HEK293 (cell line): ENCODE results near the gene TCERG1L.

Experiments
- CTCF ChIA-PET: fragments of 350-600 bp; formaldehyde crosslinking; extraction: SDS; loops from one replicate; lab custom pipeline; 2021; ENCODE audit warnings: antibody characterized with exemption; lab: Yijun Ruan, JAX
- POLR2A ChIA-PET: fragments of 300-600 bp; formaldehyde crosslinking; extraction: SDS; loops from one replicate; lab custom pipeline; 2020; ENCODE audit warnings: antibody characterized with exemption, inconsistent platforms; lab: Yijun Ruan, JAX
- H3K27ac ChIP-seq: fragments of 200-500 bp; sonication (Bioruptor generic); 2 replicates; pipeline ENCODE4 v1.5.1; 2014; ENCODE audit warnings: low read depth, low read length, control low read depth, inconsistent platforms; ENCODE audit errors: extremely low read depth
- H3K36me3 ChIP-seq, 2 experiments: fragments of 200-500 bp in 1 of 2; sonication (Bioruptor generic) in 1 of 2; 1 replicate in 1 of 2; 2 replicates in 1 of 2; pipeline ENCODE4 v1.5.1; 2014 to 2017; ENCODE audit warnings: inconsistent platforms in 2 of 2, low read length in 2 of 2; ENCODE audit not compliant: control insufficient read depth in 2 of 2, insufficient read depth in 1 of 2
- H3K4me1 ChIP-seq: fragments of 200-500 bp; sonication (Bioruptor generic); 2 replicates; pipeline ENCODE4 v1.5.1; 2014; ENCODE audit warnings: mild to moderate bottlenecking, low read length, inconsistent platforms; ENCODE audit not compliant: control insufficient read depth, insufficient read depth
- H3K4me3 ChIP-seq: 2 replicates; pipeline ENCODE4 v1.5.1; 2011; ENCODE audit warnings: low read depth, mild to moderate bottlenecking, control low read depth, low read length, moderate library complexity
- H3K9me3 ChIP-seq: fragments of 200-500 bp; sonication (Bioruptor generic); 2 replicates; pipeline ENCODE4 v1.5.1; 2014; ENCODE audit warnings: low read depth, low read length, inconsistent platforms; ENCODE audit not compliant: control insufficient read depth, insufficient read depth
- CTCF ChIP-seq: fragments of 450-650 bp; formaldehyde crosslinking; IDR thresholded peaks from 2 replicates; pipeline ENCODE4 v1.5.1; 2016; ENCODE audit warnings: missing biosample characterization, missing genetic modification characterization
- HIC1 ChIP-seq: fragments of 450-650 bp; formaldehyde crosslinking; IDR thresholded peaks from 2 replicates; pipeline ENCODE4 v1.5.1; 2016; ENCODE audit warnings: missing biosample characterization, missing genetic modification characterization
- HOXC10 ChIP-seq: sonication (generic); formaldehyde crosslinking; IDR thresholded peaks from 2 replicates; pipeline ENCODE4 v1.8.1; 2023; ENCODE audit warnings: mild to moderate bottlenecking, missing genetic modification reagents
- SETDB1 ChIP-seq: IDR thresholded peaks from one replicate; pipeline ENCODE4 v1.6.1; 2017; ENCODE audit warnings: mild to moderate bottlenecking, low read length, moderate library complexity, mixed read lengths; ENCODE audit not compliant: insufficient read length
- SP7 ChIP-seq: fragments of 450-650 bp; formaldehyde crosslinking; IDR thresholded peaks from 2 replicates; pipeline ENCODE4 v1.5.1; 2016; ENCODE audit warnings: missing biosample characterization, missing genetic modification characterization
- ZBTB1 ChIP-seq: fragments of 450-650 bp; formaldehyde crosslinking; IDR thresholded peaks from 2 replicates; pipeline ENCODE4 v1.5.1; 2016; ENCODE audit warnings: missing biosample characterization, missing genetic modification characterization
- ZFHX2 ChIP-seq: fragments of 450-650 bp; formaldehyde crosslinking; conservative IDR thresholded peaks from 2 replicates; pipeline ENCODE4 v1.5.1; 2016; ENCODE audit warnings: missing biosample characterization, missing genetic modification characterization
- ZNF140 ChIP-seq: fragments of 450-650 bp; formaldehyde crosslinking; IDR thresholded peaks from 2 replicates; pipeline ENCODE4 v1.5.1; 2016; ENCODE audit warnings: missing biosample characterization, missing genetic modification characterization
- ZNF18 ChIP-seq: fragments of 450-650 bp; formaldehyde crosslinking; IDR thresholded peaks from 2 replicates; pipeline ENCODE4 v1.5.1; 2016; ENCODE audit warnings: missing biosample characterization, missing genetic modification characterization
- ZNF311 ChIP-seq: fragments of 450-650 bp; formaldehyde crosslinking; IDR thresholded peaks from 2 replicates; pipeline ENCODE4 v1.5.1; 2017; ENCODE audit warnings: missing biosample characterization, missing genetic modification characterization, borderline replicate concordance
- ZNF530 ChIP-seq: fragments of 450-650 bp; formaldehyde crosslinking; IDR thresholded peaks from 2 replicates; pipeline ENCODE4 v1.5.1; 2016; ENCODE audit warnings: low read depth, missing biosample characterization, missing genetic modification characterization
- ZNF561 ChIP-seq: fragments of 450-650 bp; IDR thresholded peaks from 2 replicates; pipeline ENCODE4 v1.5.1; 2018; ENCODE audit warnings: missing biosample characterization, missing genetic modification characterization, borderline replicate concordance
- ZNF677 ChIP-seq: fragments of 450-650 bp; IDR thresholded peaks from 2 replicates; pipeline ENCODE4 v1.5.0; 2018; ENCODE audit warnings: missing biosample characterization, mild to moderate bottlenecking, missing genetic modification characterization, moderate library complexity
- ZNF837 ChIP-seq: fragments of 450-650 bp; formaldehyde crosslinking; IDR thresholded peaks from 2 replicates; pipeline ENCODE4 v1.5.1; 2016; ENCODE audit warnings: missing biosample characterization, missing genetic modification characterization
- ZSCAN4 ChIP-seq: fragments of 450-650 bp; formaldehyde crosslinking; IDR thresholded peaks from 2 replicates; pipeline ENCODE4 v1.5.1; 2017; ENCODE audit warnings: missing biosample characterization, missing genetic modification characterization
- TF ChIP-seq, protein P1 (sequence below): fragments of 450-650 bp; IDR thresholded peaks from 2 replicates; pipeline ENCODE4 v1.5.1; 2018; ENCODE audit warnings: missing biosample characterization, missing genetic modification characterization
- TF ChIP-seq, protein P2 (sequence below): fragments of 450-650 bp; formaldehyde crosslinking; IDR thresholded peaks from 2 replicates; pipeline ENCODE4 v1.5.1; 2016; ENCODE audit warnings: missing biosample characterization, missing genetic modification characterization

The TCERG1L gene

DNA sequence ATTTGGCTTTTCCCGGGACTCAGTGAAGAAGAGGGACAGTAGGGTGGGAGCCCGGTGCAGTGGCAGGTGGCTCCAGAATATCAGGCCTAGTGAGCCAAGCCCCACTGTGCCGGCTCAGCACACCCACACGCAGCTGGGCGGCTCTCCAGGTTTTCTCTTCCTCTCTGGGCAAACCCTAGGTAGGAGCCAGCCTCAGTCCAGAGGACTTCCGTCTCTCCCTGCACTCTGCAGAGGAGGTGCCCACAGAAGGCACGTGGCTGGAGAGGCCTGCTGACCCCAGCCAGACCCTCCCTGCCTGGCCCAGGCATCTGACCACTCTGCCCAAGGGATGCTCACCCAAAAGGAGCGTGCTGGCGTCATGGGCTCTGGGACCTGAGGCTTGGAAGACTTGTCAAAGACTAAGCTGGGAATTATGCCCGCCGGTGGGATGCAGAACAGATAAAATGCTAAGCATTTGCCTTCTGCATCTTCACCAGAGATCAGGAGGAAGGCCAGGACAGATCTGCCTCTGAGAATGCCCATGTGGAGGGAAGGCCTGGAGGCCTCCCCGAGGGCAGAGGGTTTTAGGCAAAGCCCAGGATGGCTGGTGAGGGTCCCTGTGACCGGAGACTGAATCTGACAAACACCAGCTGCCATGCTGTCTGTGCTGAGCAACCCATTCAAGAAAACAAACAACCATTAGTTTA is 40.2 kb downstream of the TCERG1L start:
- ChIA-PET POLR2A (no interaction called here), CTCF (no interaction called here)
- peak overlapping the region; percentile 35; the same call in 1 of the 2 replicates for H3K27ac ChIP-seq
- TF ChIP-seq HIC1 (tag by site-specific recombination) = no peak
- no peak for TF ChIP-seq ZBTB1 (tag by site-specific recombination)
- TF ChIP-seq ZNF677 (tag by site-specific recombination) = no peak
- TF ChIP-seq ZFHX2 = no peak
- no peak for TF ChIP-seq ZNF140 (tag by site-specific recombination)
- TF ChIP-seq CTCF (tag by site-specific recombination) = no peak
- TF ChIP-seq, protein P1, sequence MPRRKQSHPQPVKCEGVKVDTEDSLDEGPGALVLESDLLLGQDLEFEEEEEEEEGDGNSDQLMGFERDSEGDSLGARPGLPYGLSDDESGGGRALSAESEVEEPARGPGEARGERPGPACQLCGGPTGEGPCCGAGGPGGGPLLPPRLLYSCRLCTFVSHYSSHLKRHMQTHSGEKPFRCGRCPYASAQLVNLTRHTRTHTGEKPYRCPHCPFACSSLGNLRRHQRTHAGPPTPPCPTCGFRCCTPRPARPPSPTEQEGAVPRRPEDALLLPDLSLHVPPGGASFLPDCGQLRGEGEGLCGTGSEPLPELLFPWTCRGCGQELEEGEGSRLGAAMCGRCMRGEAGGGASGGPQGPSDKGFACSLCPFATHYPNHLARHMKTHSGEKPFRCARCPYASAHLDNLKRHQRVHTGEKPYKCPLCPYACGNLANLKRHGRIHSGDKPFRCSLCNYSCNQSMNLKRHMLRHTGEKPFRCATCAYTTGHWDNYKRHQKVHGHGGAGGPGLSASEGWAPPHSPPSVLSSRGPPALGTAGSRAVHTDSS = no peak
- no peaks in the 10 kb centered on the region for H3K36me3 ChIP-seq
- H3K9me3 ChIP-seq = no peaks in the 10 kb centered on the region
- no peak overlapping the region for H3K4me3 ChIP-seq
- no peaks in the 10 kb centered on the region for H3K4me1 ChIP-seq

DNA sequence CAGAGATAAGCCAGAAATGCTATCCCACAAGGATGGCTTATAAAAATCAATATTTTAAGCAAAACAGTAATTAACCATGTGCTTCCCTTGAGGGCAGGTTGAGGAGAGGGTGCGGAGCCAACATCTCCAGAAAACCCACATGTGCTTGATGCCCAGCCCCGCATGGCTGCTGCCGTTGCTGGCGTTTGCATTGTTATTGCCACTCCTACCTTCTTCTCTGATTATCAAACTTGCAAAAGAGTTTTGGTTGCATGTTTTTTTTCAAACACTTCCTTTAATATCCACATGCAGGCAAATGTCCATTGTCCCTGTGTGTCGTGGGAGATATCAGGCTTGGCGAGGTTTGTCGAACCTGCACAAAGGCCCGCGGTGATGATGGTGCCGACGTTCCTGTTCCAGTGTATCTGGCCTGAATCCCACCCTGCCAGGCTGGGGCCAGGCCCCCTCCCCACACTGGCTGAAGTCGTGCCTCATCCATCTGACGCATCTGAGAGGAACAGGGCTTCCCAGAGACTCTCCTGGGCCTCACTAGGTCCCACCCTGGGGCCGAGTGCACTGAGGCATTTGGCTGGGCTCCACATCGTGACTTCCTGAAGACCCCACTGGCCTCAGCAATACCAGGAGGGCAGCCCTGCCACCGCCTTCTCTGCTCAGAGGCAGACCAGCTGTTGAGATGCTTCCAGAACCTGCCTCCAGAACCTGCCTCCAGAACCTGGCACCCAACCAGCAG is 40.9 kb downstream of the TCERG1L start:
- ChIA-PET CTCF (no interaction called here), POLR2A (no interaction called here)
- H3K4me1 ChIP-seq = no peaks in the 10 kb centered on the region
- TF ChIP-seq SETDB1 (peak; percentile 25), ZSCAN4 (tag by site-specific recombination) (no peak), ZNF311 (tag by site-specific recombination) (no peak), HOXC10 (CRISPR knock-in tag) (0 out of 2 replicates have a peak, but pooled peaks have one; percentile 50), ZNF561 (no peak), ZNF18 (tag by site-specific recombination) (no peak), SP7 (tag by site-specific recombination) (0 out of 2 replicates have a peak, but pooled peaks have one; percentile 67), ZNF530 (tag by site-specific recombination) (no peak), ZNF837 (tag by site-specific recombination) (no peak)
- TF ChIP-seq, protein P2, sequence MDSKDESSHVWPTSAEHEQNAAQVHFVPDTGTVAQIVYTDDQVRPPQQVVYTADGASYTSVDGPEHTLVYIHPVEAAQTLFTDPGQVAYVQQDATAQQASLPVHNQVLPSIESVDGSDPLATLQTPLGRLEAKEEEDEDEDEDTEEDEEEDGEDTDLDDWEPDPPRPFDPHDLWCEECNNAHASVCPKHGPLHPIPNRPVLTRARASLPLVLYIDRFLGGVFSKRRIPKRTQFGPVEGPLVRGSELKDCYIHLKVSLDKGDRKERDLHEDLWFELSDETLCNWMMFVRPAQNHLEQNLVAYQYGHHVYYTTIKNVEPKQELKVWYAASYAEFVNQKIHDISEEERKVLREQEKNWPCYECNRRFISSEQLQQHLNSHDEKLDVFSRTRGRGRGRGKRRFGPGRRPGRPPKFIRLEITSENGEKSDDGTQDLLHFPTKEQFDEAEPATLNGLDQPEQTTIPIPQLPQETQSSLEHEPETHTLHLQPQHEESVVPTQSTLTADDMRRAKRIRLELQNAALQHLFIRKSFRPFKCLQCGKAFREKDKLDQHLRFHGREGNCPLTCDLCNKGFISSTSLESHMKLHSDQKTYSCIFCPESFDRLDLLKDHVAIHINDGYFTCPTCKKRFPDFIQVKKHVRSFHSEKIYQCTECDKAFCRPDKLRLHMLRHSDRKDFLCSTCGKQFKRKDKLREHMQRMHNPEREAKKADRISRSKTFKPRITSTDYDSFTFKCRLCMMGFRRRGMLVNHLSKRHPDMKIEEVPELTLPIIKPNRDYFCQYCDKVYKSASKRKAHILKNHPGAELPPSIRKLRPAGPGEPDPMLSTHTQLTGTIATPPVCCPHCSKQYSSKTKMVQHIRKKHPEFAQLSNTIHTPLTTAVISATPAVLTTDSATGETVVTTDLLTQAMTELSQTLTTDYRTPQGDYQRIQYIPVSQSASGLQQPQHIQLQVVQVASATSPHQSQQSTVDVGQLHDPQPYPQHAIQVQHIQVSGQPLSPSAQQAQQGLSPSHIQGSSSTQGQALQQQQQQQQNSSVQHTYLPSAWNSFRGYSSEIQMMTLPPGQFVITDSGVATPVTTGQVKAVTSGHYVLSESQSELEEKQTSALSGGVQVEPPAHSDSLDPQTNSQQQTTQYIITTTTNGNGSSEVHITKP = no peak
- H3K36me3 ChIP-seq = no peaks in the 10 kb centered on the region
- no peak overlapping the region for H3K4me3 ChIP-seq
- no peaks in the 10 kb centered on the region for H3K9me3 ChIP-seq
- peak overlapping the region; percentile 35; the same call in 1 of the 2 replicates for H3K27ac ChIP-seq
